ENCODE data around the gene ACTR6. TPM values are rescaled to one million over a fixed set of nuclear protein-coding genes. Genes with fewer than 3 reads are reported as not detected.
"Not testable (repeated sequence)": the region's sequence is repeated elsewhere in the genome, so short reads cannot be mapped to it uniquely, and the experiment has no call there.

ACTR6 gene
- total RNA-seq, 1 experiment from 2014 or later, result 39.1 TPM

DNA sequence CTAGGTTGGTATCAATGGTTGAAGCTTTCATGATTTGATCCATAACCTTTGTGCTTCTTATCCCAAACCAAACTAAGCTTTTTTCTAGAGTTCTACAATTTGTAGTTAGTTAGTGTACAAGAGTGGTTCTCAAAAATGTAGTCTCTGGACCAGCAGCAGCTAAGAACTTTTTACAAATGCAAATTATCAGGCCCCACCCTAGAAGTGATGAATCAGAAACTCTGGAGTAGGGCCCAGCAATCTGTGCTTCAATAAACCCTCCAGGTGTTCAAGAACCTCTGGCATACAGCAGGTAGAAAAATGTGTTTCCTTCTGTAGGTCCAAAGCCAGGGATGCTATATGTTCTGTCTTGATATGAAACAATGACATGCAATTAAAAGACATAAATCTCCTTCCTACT is 26.1 kb upstream of the ACTR6 start:
- in situ Hi-C loops (cut with HindIII; ENCODE audit: low pct_unique_long_range_greater_than_20kb, low sequenced_read_pairs), result no loop called here
- no peak for DNase-seq (ENCODE audit: low read depth, low spot score)

- in situ Hi-C loops (cut with HindIII; ENCODE audit: low pct_unique_long_range_greater_than_20kb, low sequenced_read_pairs); DNase-seq (ENCODE audit: low read depth, low spot score): not testable (repeated sequence)
Observed at GRCh38 chr12:100176493-100176892, 24.1 kb upstream of the ACTR6 start.

DNA sequence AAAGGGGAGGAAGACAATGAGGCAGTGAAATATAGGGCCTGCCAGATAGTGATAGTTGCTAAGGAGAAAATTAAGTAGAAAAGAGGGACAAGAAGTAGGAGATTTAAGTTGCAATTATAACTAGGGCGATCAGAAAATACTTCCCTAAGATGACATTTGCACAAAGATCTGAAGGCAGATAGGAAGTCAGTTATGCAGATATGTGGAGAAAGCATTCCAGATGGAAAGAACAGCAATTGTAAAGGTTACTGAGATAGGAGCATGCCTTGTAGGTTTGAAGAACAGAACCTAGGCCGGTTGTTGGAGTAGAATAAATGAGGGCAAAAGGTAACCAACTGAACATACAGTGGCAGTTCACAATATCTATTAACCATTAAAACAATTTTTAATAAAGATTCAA is 21.4 kb upstream of the ACTR6 start:
- DNase-seq (ENCODE audit: low read depth, low spot score), result no peak
- in situ Hi-C loops (cut with HindIII; ENCODE audit: low pct_unique_long_range_greater_than_20kb, low sequenced_read_pairs), result no loop called here

- in situ Hi-C loops (cut with HindIII; ENCODE audit: low pct_unique_long_range_greater_than_20kb, low sequenced_read_pairs), result no loop called here
- DNase-seq (ENCODE audit: low read depth, low spot score), result peak; percentile 41
Observed at GRCh38 chr12:100184549-100185145, 16.0 kb upstream of the ACTR6 start.

DNA sequence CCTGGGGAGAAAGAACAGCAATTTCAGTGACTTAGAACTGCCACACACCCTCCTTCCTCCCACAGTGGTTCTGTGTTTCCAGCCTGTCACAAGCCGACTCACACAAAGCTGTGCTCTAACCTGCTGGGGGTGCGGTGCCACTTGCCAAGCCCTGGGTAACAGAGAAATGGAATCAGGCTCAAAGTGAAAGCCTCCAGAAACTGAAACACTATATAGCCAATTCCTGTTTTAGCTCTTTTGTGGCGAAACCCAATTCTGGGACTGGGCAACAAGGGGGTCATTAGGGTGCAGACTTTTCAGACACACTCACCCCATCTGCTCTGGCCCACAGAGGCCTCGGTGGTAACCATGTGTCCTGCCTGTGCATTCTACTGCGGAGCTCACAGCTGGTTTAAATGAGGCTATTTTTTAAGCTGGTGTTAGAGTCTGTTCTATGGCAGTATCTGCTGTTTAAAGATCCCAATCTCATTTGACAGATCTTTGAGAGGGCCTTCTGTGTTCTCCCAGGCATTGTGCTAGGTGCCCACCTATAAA is 15.2 kb upstream of the ACTR6 start:
- no peak for DNase-seq (ENCODE audit: low read depth, low spot score)
- in situ Hi-C loops (cut with HindIII; ENCODE audit: low pct_unique_long_range_greater_than_20kb, low sequenced_read_pairs), result no loop called here

GRCh38 chr12:100186071-100186470 is 14.5 kb upstream of the ACTR6 start:
- in situ Hi-C loops (cut with HindIII; ENCODE audit: low pct_unique_long_range_greater_than_20kb, low sequenced_read_pairs), result no loop called here
- DNase-seq (ENCODE audit: low read depth, low spot score), result no peak

DNA sequence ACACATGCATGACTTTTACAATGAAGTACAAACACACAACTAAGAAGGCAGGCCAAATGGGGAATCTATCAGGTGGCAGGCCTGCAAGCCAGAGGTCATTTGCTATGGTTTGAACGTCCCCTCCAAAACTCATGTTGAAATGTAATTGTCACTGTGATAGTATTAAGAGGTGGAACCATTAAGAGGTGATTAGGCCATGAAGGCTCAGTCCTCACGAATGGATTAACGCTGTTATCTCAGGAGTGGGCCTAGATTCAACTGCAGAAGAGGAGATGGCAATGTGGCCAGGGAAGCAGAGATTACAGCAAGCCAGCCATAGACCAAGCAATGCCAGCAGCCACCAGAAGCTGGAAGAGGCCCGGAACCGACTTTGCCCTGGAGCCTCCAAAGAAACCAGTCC is 13.5 kb upstream of the ACTR6 start:
- in situ Hi-C loops (cut with HindIII; ENCODE audit: low pct_unique_long_range_greater_than_20kb, low sequenced_read_pairs), result no loop called here
- DNase-seq (ENCODE audit: low read depth, low spot score), result no peak

GRCh38 chr12:100187857-100188519 is 12.6 kb upstream of the ACTR6 start:
- DNase-seq (ENCODE audit: low read depth, low spot score), result no peak
- in situ Hi-C loops (cut with HindIII; ENCODE audit: low pct_unique_long_range_greater_than_20kb, low sequenced_read_pairs), result no loop called here

- in situ Hi-C loops (cut with HindIII; ENCODE audit: low pct_unique_long_range_greater_than_20kb, low sequenced_read_pairs); DNase-seq (ENCODE audit: low read depth, low spot score): not testable (repeated sequence)
Observed at GRCh38 chr12:100188888-100189635, 11.6 kb upstream of the ACTR6 start.

DNA sequence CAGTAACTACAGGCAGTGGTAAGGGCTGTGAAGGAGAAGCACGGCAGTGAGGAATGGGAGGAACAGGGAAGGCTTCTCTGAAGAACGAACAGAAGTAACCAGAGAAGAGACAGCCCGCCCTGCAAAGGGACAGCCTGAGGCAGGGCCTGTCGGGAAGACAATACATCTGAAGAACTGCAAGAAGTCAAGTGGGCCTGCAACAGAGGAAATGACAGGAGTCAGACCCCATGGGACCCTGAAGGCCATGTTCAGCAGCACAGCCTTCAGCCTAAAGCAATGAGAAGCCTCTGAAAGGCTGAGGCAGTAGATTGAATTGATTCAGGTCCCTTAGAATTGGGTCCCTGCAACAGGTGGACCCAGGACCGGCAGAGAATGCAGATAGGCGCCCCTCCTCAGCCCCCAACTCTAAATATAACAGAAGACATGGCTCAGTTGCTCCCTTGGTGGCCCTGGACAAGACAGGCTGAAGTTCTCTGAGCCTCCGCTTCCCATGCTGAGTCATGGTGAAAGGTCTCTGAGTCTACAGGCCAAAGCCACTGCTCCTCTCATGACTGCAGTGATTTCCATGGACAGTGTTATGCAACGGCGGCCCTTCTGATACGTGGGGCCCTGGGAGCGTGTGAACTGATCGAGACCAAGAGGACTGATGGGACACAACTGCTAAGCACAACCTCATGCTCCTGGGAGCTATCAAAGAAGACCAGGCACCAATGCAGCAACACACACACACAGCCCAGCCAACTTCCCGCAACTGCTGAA is 10.8 kb upstream of the ACTR6 start:
- in situ Hi-C loops (cut with HindIII; ENCODE audit: low pct_unique_long_range_greater_than_20kb, low sequenced_read_pairs), result no loop called here
- DNase-seq (ENCODE audit: low read depth, low spot score), result no peak

DNA sequence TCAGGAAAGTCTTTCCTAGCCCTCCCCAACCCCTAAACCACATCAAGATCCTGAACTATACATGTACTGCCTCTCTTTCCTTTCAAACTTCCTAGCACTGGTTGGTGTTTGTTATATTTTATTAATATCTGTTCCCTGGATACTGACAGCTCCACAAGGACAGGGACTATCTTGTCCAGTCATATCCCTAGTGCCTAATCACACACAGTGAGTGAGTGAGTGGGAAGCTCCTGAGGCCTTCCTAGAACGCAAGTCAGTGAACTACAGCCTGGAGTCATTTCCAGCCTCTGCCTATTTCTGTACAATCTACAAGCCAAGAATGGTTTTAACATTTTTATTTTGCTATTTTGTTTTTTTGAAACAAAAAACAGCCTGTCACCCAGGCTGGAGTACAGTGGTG is 7.5 kb upstream of the ACTR6 start:
- no peak for DNase-seq (ENCODE audit: low read depth, low spot score)
- in situ Hi-C loops (cut with HindIII; ENCODE audit: low pct_unique_long_range_greater_than_20kb, low sequenced_read_pairs), result no loop called here

GRCh38 chr12:100197486-100197885 is 3.1 kb upstream of the ACTR6 start:
- in situ Hi-C loops (cut with HindIII; ENCODE audit: low pct_unique_long_range_greater_than_20kb, low sequenced_read_pairs), result no loop called here
- DNase-seq (ENCODE audit: low read depth, low spot score), result no peak

DNA sequence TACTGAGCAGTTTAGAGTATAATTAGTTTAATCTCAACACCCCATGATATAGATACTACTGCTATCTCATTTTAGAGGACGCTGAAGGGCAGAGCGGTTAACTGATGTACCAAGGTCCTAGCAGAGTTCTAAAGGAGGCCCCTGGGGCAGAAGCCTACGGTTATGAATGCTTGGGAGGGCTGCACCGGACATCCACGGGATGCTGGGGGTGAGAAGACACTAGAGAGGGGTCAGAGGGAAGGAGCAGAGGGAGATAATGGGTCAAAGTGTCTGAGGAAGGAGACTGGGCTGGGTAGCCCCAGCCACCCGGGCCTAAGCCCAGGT is 1.6 kb upstream of the ACTR6 start:
- DNase-seq (ENCODE audit: low read depth, low spot score), result no peak
- in situ Hi-C loops (cut with HindIII; ENCODE audit: low pct_unique_long_range_greater_than_20kb, low sequenced_read_pairs), result no loop called here

- in situ Hi-C loops (cut with HindIII; ENCODE audit: low pct_unique_long_range_greater_than_20kb, low sequenced_read_pairs), result no loop called here
Observed at GRCh38 chr12:100199347-100200149, 1.1 kb upstream of the ACTR6 start.

DNA sequence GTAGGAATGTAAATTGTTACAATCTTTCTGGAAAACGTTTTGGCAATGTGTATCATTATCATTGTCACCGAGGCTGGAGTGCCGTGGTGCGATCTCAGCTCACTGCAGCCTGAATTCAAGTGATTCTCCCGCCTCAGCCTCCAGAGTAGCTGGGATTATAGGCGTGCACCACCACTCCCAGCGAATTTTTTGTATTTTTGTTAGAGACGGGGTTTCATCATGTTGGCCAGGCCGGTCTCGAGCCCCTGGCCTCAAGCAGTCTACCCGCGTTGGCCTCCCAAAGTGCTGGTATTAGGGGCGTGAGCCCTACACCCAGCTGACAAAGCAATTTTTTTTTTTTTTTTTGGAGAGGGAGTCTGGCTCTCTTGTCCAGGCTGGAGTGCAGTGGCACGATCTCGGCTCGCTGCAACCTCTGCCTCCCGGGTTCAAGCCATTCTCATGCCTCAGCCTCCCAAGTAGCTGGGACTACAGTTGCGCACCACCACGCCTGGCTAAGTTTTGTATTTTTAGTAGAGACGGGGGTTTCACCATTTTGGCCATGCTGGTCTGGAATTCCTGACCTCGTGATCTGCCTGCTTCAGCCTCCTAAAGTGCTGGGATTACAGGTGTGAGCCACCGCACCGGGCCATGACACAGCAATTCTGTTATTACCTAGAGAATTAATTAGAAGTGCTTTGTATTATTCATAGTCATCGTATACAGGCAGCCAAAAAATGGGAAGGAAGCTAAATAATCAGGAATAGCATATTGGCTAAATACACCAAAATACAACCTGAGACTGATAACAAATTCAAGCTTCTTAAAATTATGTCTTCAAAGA is 1.2 kb downstream of the ACTR6 start:
- in situ Hi-C loops (cut with HindIII; ENCODE audit: low pct_unique_long_range_greater_than_20kb, low sequenced_read_pairs), result no loop called here
- no peak for DNase-seq (ENCODE audit: low read depth, low spot score)

More at GRCh38 chr12:100199347-100200149, 1.1 kb upstream of the ACTR6 start:
- peak; percentile 31 for DNase-seq (ENCODE audit: low read depth, low spot score)

- DNase-seq (ENCODE audit: low read depth, low spot score), result no peak
- in situ Hi-C loops (cut with HindIII; ENCODE audit: low pct_unique_long_range_greater_than_20kb, low sequenced_read_pairs), result no loop called here
Observed at GRCh38 chr12:100207311-100207710, 6.7 kb downstream of the ACTR6 start.

DNA sequence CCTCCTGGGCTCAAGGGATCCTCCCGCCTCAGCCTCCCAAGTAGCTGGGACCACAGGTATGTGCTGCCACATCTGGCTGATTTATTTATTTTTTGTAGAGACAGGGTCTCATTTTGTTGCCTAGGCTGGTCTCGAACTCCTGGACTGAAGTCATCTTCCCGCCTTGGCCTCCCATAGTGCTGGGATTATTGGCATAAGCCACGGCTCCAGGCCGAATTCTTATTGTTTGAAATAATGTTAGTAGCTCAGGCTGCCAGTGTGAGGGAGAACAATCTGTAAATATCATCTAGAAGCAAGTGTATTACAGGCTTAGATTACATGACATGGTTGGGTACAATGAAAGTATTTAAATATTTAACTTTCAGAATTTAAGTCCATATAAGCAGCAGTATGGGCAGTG is 8.2 kb downstream of the ACTR6 start:
- in situ Hi-C loops (cut with HindIII; ENCODE audit: low pct_unique_long_range_greater_than_20kb, low sequenced_read_pairs), result no loop called here
- DNase-seq (ENCODE audit: low read depth, low spot score), result no peak
